GM12873 (cell line): ENCODE data around the gene BOD1L1.

ENCODE experiments used
- CTCF ChIP-seq: IDR thresholded peaks from 2 replicates; pipeline ENCODE4 v1.5.1; 2012; ENCODE audit warnings: low read depth, mild to moderate bottlenecking, moderate library complexity, low read length, control low read depth; ENCODE audit not compliant: insufficient read depth; ENCODE audit errors: missing control alignments

BOD1L1 gene

GRCh38 chr4:13616597-13616996 lies 10.9 kb downstream of the BOD1L1 start:
- TF ChIP-seq CTCF = no peak

GRCh38 chr4:13615161-13615560 lies 12.4 kb downstream of the BOD1L1 start:
- no peak for TF ChIP-seq CTCF

- no peak for TF ChIP-seq CTCF
Observed at GRCh38 chr4:13612569-13612968, 15.0 kb downstream of the BOD1L1 start.

GRCh38 chr4:13611283-13611842 lies 16.2 kb downstream of the BOD1L1 start:
- no peak for TF ChIP-seq CTCF

- no peak for TF ChIP-seq CTCF
Observed at GRCh38 chr4:13605330-13605729, 22.2 kb downstream of the BOD1L1 start.

- TF ChIP-seq CTCF = no peak
Observed at GRCh38 chr4:13601848-13602247, 25.7 kb downstream of the BOD1L1 start.

GRCh38 chr4:13601048-13601447 lies 26.5 kb downstream of the BOD1L1 start:
- no peak for TF ChIP-seq CTCF
